ENCODE results near the gene PLEKHA1. TPM values are rescaled to one million over a fixed set of nuclear protein-coding genes. Genes with fewer than 3 reads are reported as not detected.

Gene PLEKHA1
- total RNA-seq, 1 experiment from 2014 or later, result 7.3 TPM

DNA sequence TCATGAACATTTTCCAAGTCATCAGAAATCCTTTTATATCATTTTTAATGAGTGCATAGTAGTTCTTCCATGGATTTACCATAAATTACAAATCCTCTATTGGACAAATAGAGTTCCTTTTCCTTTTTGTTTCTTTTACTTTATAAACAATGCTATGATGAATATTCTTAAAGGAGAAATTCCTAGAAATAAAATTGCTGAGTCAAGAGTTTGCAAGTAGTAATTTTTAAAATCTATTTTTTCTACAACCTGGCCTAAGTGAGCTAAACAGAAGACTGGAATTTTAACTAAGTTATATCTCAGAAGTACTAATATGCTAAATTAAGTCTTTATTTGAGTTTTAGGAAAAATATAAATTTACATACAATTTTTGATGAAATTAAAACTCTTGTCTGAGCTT lies 38.8 kb downstream of the PLEKHA1 start:
- H3K27ac ChIP-seq (ENCODE audit: low read length), result no peak overlapping the region
- no peak overlapping the region for H3K4me2 ChIP-seq (ENCODE audit: low read depth, low read length, poor library complexity, severe bottlenecking)
- DNase-seq, result no peak
- H3K4me1 ChIP-seq (ENCODE audit: low read length), result no peaks in the 10 kb centered on the region
- H3K9me2 ChIP-seq (replicated peaks; ENCODE audit: insufficient read depth, low read length), result no peaks in the 10 kb centered on the region
- H3K9me3 ChIP-seq (ENCODE audit: low read length), result no peaks in the 10 kb centered on the region
- H4K20me1 ChIP-seq (ENCODE audit: insufficient read depth, low read depth, low read length), result no peaks in the 10 kb centered on the region
- H2AFZ ChIP-seq (ENCODE audit: low read length), result no peak overlapping the region
- H3K36me3 ChIP-seq (ENCODE audit: insufficient read depth, low read length), result no peaks in the 10 kb centered on the region
- no peaks in the 10 kb centered on the region for H3K79me2 ChIP-seq (ENCODE audit: low read length)
- H3K9ac ChIP-seq (ENCODE audit: low read length), result no peak overlapping the region
- H3K27me3 ChIP-seq (ENCODE audit: low read length), result no peaks in the 10 kb centered on the region
- H3K4me3 ChIP-seq (ENCODE audit: low read length), result no peak overlapping the region

DNA sequence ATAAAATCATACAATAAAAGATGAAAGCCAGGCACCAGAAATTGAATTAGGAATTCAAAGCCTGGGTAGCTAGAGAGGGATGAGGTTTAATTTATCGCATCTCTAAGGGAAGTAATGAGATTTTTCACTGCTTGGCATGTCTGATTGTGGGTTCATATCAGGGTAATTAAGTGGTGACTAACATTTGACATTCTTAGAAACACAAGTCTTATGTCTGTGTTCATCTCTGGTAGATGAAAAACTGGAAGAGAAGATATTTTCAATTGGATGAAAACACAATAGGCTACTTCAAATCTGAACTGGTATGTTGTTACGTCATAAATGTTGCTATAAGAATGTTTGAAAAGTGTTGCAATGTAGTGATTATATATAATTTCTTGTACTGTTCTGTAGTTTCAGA lies 43.2 kb downstream of the PLEKHA1 start:
- no peaks in the 10 kb centered on the region for H3K4me1 ChIP-seq (ENCODE audit: low read length)
- no peaks in the 10 kb centered on the region for H3K36me3 ChIP-seq (ENCODE audit: insufficient read depth, low read length)
- H3K4me3 ChIP-seq (ENCODE audit: low read length), result no peak overlapping the region
- H3K9me2 ChIP-seq (replicated peaks; ENCODE audit: insufficient read depth, low read length), result no peaks in the 10 kb centered on the region
- no peak overlapping the region for H2AFZ ChIP-seq (ENCODE audit: low read length)
- no peaks in the 10 kb centered on the region for H4K20me1 ChIP-seq (ENCODE audit: insufficient read depth, low read depth, low read length)
- no peak overlapping the region for H3K4me2 ChIP-seq (ENCODE audit: low read depth, low read length, poor library complexity, severe bottlenecking)
- H3K79me2 ChIP-seq (ENCODE audit: low read length), result no peaks in the 10 kb centered on the region
- H3K27me3 ChIP-seq (ENCODE audit: low read length), result no peaks in the 10 kb centered on the region
- no peaks in the 10 kb centered on the region for H3K9me3 ChIP-seq (ENCODE audit: low read length)
- H3K27ac ChIP-seq (ENCODE audit: low read length), result no peak overlapping the region
- no peak overlapping the region for H3K9ac ChIP-seq (ENCODE audit: low read length)
- no peak for DNase-seq

- Histone ChIP-seq H4K20me1 (ENCODE audit: insufficient read depth, low read depth, low read length) (no peaks in the 10 kb centered on the region), H2AFZ (ENCODE audit: low read length) (no peak overlapping the region), H3K4me1 (ENCODE audit: low read length) (no peaks in the 10 kb centered on the region), H3K79me2 (ENCODE audit: low read length) (no peaks in the 10 kb centered on the region), H3K4me3 (ENCODE audit: low read length) (no peak overlapping the region), H3K27me3 (ENCODE audit: low read length) (no peaks in the 10 kb centered on the region), H3K9ac (ENCODE audit: low read length) (no peak overlapping the region), H3K9me3 (ENCODE audit: low read length) (no peaks in the 10 kb centered on the region), H3K27ac (ENCODE audit: low read length) (no peak overlapping the region), H3K4me2 (ENCODE audit: low read depth, low read length, poor library complexity, severe bottlenecking) (no peak overlapping the region), H3K36me3 (ENCODE audit: insufficient read depth, low read length) (no peaks in the 10 kb centered on the region), H3K9me2 (replicated peaks; ENCODE audit: insufficient read depth, low read length) (no peaks in the 10 kb centered on the region)
- DNase-seq, result no peak
Observed at GRCh38 chr10:122419016-122419415, 44.5 kb downstream of the PLEKHA1 start.

DNA sequence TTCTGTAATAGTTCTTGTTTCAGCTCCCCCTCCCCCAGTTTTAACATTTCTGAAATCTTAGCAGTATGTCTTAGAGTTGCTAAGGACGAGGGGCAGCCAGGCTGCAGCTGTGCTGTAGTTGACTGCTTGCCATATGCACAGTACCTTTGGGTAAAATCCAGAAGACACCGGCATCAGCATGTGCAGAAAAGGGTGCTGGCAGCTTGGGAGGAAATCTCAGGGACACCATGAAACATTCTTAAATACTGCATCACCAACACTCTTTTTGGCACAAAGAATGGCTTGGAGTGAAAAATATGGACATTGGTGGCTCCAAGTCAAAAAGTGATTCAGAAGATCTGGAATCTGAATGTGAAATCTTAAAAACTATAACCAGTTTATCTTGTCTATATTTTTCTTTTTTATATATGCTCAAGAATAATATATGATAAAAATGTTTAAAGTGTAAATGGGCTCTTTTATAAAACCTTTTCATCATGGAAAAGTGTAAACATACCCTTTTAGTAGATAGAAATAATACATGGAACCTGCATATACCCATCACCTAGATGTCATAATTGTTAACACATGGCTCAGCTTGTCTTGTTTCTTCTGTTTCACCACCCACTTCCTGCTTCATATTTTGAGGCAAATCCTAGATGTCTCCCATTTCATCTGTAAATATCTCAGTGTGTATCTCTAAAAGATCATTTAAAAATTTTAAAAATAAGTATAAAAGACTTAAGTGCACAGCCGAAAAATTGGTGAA lies 45.5 kb downstream of the PLEKHA1 start:
- no peaks in the 10 kb centered on the region for H3K79me2 ChIP-seq (ENCODE audit: low read length)
- H3K4me3 ChIP-seq (ENCODE audit: low read length), result no peak overlapping the region
- no peak for DNase-seq
- H3K4me2 ChIP-seq (ENCODE audit: low read depth, low read length, poor library complexity, severe bottlenecking), result no peak overlapping the region
- no peaks in the 10 kb centered on the region for H4K20me1 ChIP-seq (ENCODE audit: insufficient read depth, low read depth, low read length)
- no peaks in the 10 kb centered on the region for H3K27me3 ChIP-seq (ENCODE audit: low read length)
- no peak overlapping the region for H3K27ac ChIP-seq (ENCODE audit: low read length)
- H3K9ac ChIP-seq (ENCODE audit: low read length), result no peak overlapping the region
- H3K4me1 ChIP-seq (ENCODE audit: low read length), result no peaks in the 10 kb centered on the region
- H3K36me3 ChIP-seq (ENCODE audit: insufficient read depth, low read length), result no peaks in the 10 kb centered on the region
- no peak overlapping the region for H2AFZ ChIP-seq (ENCODE audit: low read length)
- H3K9me3 ChIP-seq (ENCODE audit: low read length), result no peaks in the 10 kb centered on the region
- no peaks in the 10 kb centered on the region for H3K9me2 ChIP-seq (replicated peaks; ENCODE audit: insufficient read depth, low read length)

DNA sequence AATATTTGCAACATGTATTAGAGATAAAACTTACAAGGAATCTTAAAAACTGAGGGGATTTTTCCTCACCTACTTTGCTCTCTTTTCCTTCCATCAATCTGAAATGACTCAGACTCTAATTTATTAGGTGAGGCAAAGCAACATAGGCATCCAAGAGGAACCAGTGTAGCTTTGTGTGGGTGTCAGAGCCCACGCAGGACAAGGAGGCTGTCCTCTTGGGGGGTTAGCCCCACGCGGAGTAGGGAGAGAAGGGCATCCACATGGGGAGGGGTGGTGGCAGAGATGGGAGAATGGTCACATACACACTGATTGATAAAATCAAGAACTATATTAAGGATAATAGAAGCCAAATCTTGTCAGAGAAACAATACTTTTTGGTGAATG lies 46.1 kb downstream of the PLEKHA1 start:
- no peak overlapping the region for H3K27ac ChIP-seq (ENCODE audit: low read length)
- H3K27me3 ChIP-seq (ENCODE audit: low read length), result no peaks in the 10 kb centered on the region
- no peak overlapping the region for H3K4me2 ChIP-seq (ENCODE audit: low read depth, low read length, poor library complexity, severe bottlenecking)
- H4K20me1 ChIP-seq (ENCODE audit: insufficient read depth, low read depth, low read length), result no peaks in the 10 kb centered on the region
- H3K9me2 ChIP-seq (replicated peaks; ENCODE audit: insufficient read depth, low read length), result no peaks in the 10 kb centered on the region
- H3K9ac ChIP-seq (ENCODE audit: low read length), result no peak overlapping the region
- no peaks in the 10 kb centered on the region for H3K9me3 ChIP-seq (ENCODE audit: low read length)
- no peak overlapping the region for H3K4me3 ChIP-seq (ENCODE audit: low read length)
- H2AFZ ChIP-seq (ENCODE audit: low read length), result no peak overlapping the region
- no peaks in the 10 kb centered on the region for H3K36me3 ChIP-seq (ENCODE audit: insufficient read depth, low read length)
- H3K79me2 ChIP-seq (ENCODE audit: low read length), result no peaks in the 10 kb centered on the region
- DNase-seq, result no peak
- no peaks in the 10 kb centered on the region for H3K4me1 ChIP-seq (ENCODE audit: low read length)

DNA sequence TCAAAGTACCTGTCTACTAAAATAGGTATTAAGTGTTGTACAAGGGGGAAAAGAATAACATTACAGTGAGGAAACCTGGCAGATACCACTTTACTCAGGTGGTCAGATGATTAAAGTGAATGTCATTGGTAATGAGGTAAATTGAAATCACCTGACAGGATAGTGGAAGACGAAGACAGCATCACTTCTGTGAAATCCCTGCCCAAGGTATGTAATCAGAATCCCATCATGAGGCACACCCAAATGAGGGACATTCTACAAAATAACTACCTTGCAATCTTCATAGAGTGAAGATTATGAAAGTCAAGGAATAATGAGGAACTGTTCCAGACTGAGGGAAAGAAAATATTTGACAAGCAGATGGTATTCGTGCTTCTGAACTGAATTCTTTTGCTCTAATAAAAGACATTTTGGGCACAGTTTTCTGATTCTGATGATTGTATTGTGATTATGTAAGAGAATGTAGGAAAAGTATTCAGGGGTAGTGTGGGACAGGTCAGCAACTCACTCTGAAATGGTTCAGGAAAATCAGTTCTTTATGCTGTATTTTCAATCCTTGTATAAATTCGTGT lies 46.6 kb downstream of the PLEKHA1 start:
- DNase-seq, result no peak
- Histone ChIP-seq H3K27me3 (ENCODE audit: low read length) (no peaks in the 10 kb centered on the region), H3K4me2 (ENCODE audit: low read depth, low read length, poor library complexity, severe bottlenecking) (no peak overlapping the region), H4K20me1 (ENCODE audit: insufficient read depth, low read depth, low read length) (no peaks in the 10 kb centered on the region), H3K27ac (ENCODE audit: low read length) (no peak overlapping the region), H3K9me2 (replicated peaks; ENCODE audit: insufficient read depth, low read length) (no peaks in the 10 kb centered on the region), H3K4me3 (ENCODE audit: low read length) (no peak overlapping the region), H3K36me3 (ENCODE audit: insufficient read depth, low read length) (no peaks in the 10 kb centered on the region), H3K9ac (ENCODE audit: low read length) (no peak overlapping the region), H3K9me3 (ENCODE audit: low read length) (no peaks in the 10 kb centered on the region), H2AFZ (ENCODE audit: low read length) (no peak overlapping the region), H3K4me1 (ENCODE audit: low read length) (no peaks in the 10 kb centered on the region), H3K79me2 (ENCODE audit: low read length) (no peaks in the 10 kb centered on the region)

DNA sequence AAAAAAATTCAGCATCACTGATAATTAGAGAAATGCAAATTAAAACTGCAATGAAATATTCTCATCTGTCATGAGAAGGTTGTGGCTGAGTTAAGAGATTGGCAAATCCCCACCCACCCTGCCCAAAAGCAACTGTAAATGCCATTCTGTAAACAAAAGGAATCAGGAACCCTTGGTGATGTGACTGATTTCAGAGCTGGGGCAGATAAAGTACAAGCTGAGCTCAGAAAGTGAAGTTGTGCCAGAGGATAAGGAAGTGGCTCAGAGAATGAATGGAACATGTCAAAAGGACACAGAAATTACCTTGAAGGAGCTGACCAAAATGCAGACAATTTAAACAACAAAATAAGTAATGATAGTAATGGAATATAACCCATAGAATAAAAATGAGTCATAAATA lies 47.2 kb downstream of the PLEKHA1 start:
- H3K27ac ChIP-seq (ENCODE audit: low read length), result no peak overlapping the region
- H3K9me3 ChIP-seq (ENCODE audit: low read length), result no peaks in the 10 kb centered on the region
- no peaks in the 10 kb centered on the region for H3K4me1 ChIP-seq (ENCODE audit: low read length)
- H3K4me3 ChIP-seq (ENCODE audit: low read length), result no peak overlapping the region
- H3K9ac ChIP-seq (ENCODE audit: low read length), result no peak overlapping the region
- no peak overlapping the region for H3K4me2 ChIP-seq (ENCODE audit: low read depth, low read length, poor library complexity, severe bottlenecking)
- H3K79me2 ChIP-seq (ENCODE audit: low read length), result no peaks in the 10 kb centered on the region
- H3K27me3 ChIP-seq (ENCODE audit: low read length), result no peaks in the 10 kb centered on the region
- no peaks in the 10 kb centered on the region for H3K36me3 ChIP-seq (ENCODE audit: insufficient read depth, low read length)
- no peak for DNase-seq
- no peaks in the 10 kb centered on the region for H3K9me2 ChIP-seq (replicated peaks; ENCODE audit: insufficient read depth, low read length)
- H4K20me1 ChIP-seq (ENCODE audit: insufficient read depth, low read depth, low read length), result no peaks in the 10 kb centered on the region
- no peak overlapping the region for H2AFZ ChIP-seq (ENCODE audit: low read length)

DNA sequence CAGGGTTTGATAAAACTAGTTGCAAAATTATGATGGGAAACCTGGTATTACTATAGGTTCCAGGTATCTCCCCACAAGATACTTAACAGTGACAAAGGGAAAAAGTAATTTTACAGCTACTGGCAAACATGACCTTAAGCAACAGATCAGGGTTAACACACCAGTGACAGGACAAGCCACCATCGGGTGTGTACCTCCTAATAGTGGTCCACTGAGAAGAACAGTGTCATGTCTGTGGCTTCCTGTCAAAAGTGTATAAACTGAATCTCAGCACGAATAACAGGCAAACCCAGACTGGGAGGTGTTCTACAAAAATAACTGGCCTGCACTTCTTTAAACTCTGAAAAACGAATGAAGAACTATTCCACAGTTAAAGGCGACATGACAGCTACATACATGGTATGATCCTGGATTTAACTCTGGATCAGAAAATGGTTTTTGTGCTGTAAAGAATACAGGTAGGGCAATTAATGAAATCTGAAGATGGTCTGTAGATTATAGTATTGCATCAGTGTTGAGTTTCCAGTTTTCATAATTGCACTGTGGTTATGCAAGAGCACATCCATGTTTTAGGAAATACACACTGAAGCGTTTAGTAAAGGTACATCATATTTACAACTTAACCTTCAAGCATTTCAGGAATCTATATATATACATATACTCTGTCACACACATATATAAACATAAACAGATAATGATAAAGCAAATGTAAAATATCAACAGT lies 47.9 kb downstream of the PLEKHA1 start:
- H3K4me1 ChIP-seq (ENCODE audit: low read length), result no peaks in the 10 kb centered on the region
- H3K9ac ChIP-seq (ENCODE audit: low read length), result no peak overlapping the region
- H3K9me2 ChIP-seq (replicated peaks; ENCODE audit: insufficient read depth, low read length), result no peaks in the 10 kb centered on the region
- no peaks in the 10 kb centered on the region for H3K36me3 ChIP-seq (ENCODE audit: insufficient read depth, low read length)
- H3K27me3 ChIP-seq (ENCODE audit: low read length), result no peaks in the 10 kb centered on the region
- H3K4me3 ChIP-seq (ENCODE audit: low read length), result no peak overlapping the region
- no peaks in the 10 kb centered on the region for H3K79me2 ChIP-seq (ENCODE audit: low read length)
- DNase-seq, result no peak
- H2AFZ ChIP-seq (ENCODE audit: low read length), result no peak overlapping the region
- H3K9me3 ChIP-seq (ENCODE audit: low read length), result no peaks in the 10 kb centered on the region
- no peak overlapping the region for H3K27ac ChIP-seq (ENCODE audit: low read length)
- H3K4me2 ChIP-seq (ENCODE audit: low read depth, low read length, poor library complexity, severe bottlenecking), result no peak overlapping the region
- H4K20me1 ChIP-seq (ENCODE audit: insufficient read depth, low read depth, low read length), result no peaks in the 10 kb centered on the region

Measured in Karpas-422 (cell line).